ENCODE measurements around the gene PLAGL2. TPM values are rescaled to one million over a fixed set of nuclear protein-coding genes. Genes with fewer than 3 reads are reported as not detected.

The PLAGL2 gene
- total and polyA plus RNA-seq, 2 of the 4 experiments (the other 2 are of a cell fraction) = 2.9 to 7.7 TPM

DNA sequence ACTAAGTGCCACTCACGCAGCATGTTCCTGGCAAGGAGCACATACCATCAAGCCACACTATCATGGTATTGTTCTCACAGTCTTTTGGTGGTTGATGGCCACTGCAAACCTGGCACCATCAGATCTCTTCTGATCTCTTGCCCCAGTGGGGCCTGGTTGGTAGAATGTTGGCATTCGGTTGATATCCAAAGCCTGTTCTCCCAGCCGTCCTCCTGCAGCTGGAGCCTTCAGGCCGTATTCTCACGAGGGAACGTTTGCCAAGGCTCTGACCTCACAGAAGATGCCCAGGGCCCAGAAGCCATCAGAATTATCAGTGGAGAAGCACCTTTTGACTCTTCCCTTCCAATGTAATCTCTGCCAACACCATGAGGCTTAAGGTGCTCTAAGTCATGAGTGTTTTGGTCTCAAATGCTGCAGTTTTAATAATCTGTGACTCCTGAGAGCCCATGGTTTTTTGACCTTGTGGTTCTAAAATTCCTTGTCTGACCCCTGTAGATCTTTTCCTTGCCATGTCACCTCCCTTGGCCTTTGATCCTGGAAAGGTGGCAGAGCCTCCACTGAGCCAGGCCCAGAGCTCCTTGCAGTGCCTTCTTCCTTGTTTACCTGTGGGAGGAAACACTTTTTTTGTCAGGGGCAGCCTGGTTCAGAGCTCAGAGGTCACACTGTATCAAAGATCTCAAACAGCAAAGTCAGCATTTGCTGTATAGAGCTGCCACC is 27.9 kb upstream of the PLAGL2 start:
- no peak overlapping the region for H2AK5ac ChIP-seq (ENCODE audit: low read depth, low read length)
- H3K18ac ChIP-seq (ENCODE audit: low read depth, low read length) = no peak overlapping the region
- in situ Hi-C loops (cut with MboI; ENCODE audit: low sequenced_read_pairs) = no loop called here
- H3K27me3 ChIP-seq (ENCODE audit: control insufficient read depth, insufficient read depth, low read length) = no peaks in the 10 kb centered on the region
- no peak overlapping the region for H3K27ac ChIP-seq (ENCODE audit: insufficient read depth, low read length)
- ChIA-PET CTCF (no interaction called here), POLR2A (ENCODE audit: unreplicated experiment) (no interaction called here)
- dilution Hi-C loops (cut with HindIII; ENCODE audit: low sequenced_read_pairs, unreplicated experiment) = no loop called here
- no peaks in the 10 kb centered on the region for H3K9me1 ChIP-seq (ENCODE audit: insufficient read depth, low read length)
- no peaks in the 10 kb centered on the region for H3K9me3 ChIP-seq (ENCODE audit: control insufficient read depth, insufficient read depth, low read length)
- H4K91ac ChIP-seq (ENCODE audit: insufficient read depth, low read depth, low read length) = no peak overlapping the region
- H3K4me2 ChIP-seq (ENCODE audit: low read depth, low read length) = no peak overlapping the region
- no TSS peak for BruUV-seq (replicated peaks)
- no peak for DNase-seq
- no peak overlapping the region for H2BK20ac ChIP-seq (ENCODE audit: low read depth, low read length)
- peaks cover 0 to 4% of the 10 kb centered on the region in 2 experiments; a peak in 1 of 4 replicates for H3K79me1 ChIP-seq (ENCODE audit: low read depth in 1 of 2, low read length in 2 of 2)
- no peak overlapping the region for H3K23ac ChIP-seq (ENCODE audit: low read depth, low read length)
- H4K8ac ChIP-seq (ENCODE audit: low read depth in 2 of 2, low read length in 2 of 2) = no peak overlapping the region
- H3K4me1 ChIP-seq (ENCODE audit: control insufficient read depth, insufficient read depth, low read length) = peaks cover 4% of the 10 kb centered on the region; the same call in 1 of the 2 replicates
- no peak overlapping the region for H3K9ac ChIP-seq (ENCODE audit: low read depth, low read length)
- H4K5ac ChIP-seq (ENCODE audit: low read depth, low read length) = no peak overlapping the region
- no CpG with 5 or more reads among the region's 6 CpGs for WGBS, 2 experiments (ENCODE audit: extremely low coverage in 2 of 2, insufficient read length in 1 of 2)
- no peak overlapping the region for H3K4ac ChIP-seq (ENCODE audit: low read depth, low read length)
- H3K14ac ChIP-seq (replicated peaks; ENCODE audit: low read depth, low read length) = no peak overlapping the region
- H2BK5ac ChIP-seq (ENCODE audit: low read depth, low read length, poor library complexity, severe bottlenecking) = no peak overlapping the region
- no peak overlapping the region for H2BK15ac ChIP-seq (ENCODE audit: low read depth, low read length)
- no peak overlapping the region for H2BK120ac ChIP-seq (ENCODE audit: low read depth, low read length)
- no peak for ATAC-seq (ENCODE audit: low read depth)
- no peak overlapping the region for H2AK9ac ChIP-seq (replicated peaks; ENCODE audit: low read depth, low read length, poor library complexity)
- peaks cover 42% of the 10 kb centered on the region for H3K36me3 ChIP-seq (ENCODE audit: control insufficient read depth, insufficient read depth, low read length)
- H2AFZ ChIP-seq (replicated peaks; ENCODE audit: low read length, poor library complexity) = no peak overlapping the region
- H3K56ac ChIP-seq (ENCODE audit: extremely low read depth, insufficient read depth, low read length) = no peak overlapping the region
- no peaks in the 10 kb centered on the region for H4K20me1 ChIP-seq (ENCODE audit: insufficient read depth, low read length)
- intact Hi-C loops (cut with micrococcal nuclease) = no loop called here
- no peak overlapping the region for H3K4me3 ChIP-seq (ENCODE audit: insufficient read depth, low read depth, low read length)
- TF ChIP-seq NFE2L2 (IDR thresholded peaks at IDR 0.05; ENCODE audit: low read depth, low read length) (no peak), CHD1 (IDR thresholded peaks at IDR 0.05; ENCODE audit: low read depth, low read length) (no peak), MAFK (IDR thresholded peaks at IDR 0.05; ENCODE audit: low read depth, low read length) (peak; percentile 61), RFX5 (IDR thresholded peaks at IDR 0.05; ENCODE audit: low read depth, low read length) (no peak)
- TF ChIP-seq, protein P1, sequence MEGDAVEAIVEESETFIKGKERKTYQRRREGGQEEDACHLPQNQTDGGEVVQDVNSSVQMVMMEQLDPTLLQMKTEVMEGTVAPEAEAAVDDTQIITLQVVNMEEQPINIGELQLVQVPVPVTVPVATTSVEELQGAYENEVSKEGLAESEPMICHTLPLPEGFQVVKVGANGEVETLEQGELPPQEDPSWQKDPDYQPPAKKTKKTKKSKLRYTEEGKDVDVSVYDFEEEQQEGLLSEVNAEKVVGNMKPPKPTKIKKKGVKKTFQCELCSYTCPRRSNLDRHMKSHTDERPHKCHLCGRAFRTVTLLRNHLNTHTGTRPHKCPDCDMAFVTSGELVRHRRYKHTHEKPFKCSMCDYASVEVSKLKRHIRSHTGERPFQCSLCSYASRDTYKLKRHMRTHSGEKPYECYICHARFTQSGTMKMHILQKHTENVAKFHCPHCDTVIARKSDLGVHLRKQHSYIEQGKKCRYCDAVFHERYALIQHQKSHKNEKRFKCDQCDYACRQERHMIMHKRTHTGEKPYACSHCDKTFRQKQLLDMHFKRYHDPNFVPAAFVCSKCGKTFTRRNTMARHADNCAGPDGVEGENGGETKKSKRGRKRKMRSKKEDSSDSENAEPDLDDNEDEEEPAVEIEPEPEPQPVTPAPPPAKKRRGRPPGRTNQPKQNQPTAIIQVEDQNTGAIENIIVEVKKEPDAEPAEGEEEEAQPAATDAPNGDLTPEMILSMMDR (conservative IDR thresholded peaks at IDR 0.05; ENCODE audit: low read depth, low read length) = no peak
- TF ChIP-seq, protein P2, sequence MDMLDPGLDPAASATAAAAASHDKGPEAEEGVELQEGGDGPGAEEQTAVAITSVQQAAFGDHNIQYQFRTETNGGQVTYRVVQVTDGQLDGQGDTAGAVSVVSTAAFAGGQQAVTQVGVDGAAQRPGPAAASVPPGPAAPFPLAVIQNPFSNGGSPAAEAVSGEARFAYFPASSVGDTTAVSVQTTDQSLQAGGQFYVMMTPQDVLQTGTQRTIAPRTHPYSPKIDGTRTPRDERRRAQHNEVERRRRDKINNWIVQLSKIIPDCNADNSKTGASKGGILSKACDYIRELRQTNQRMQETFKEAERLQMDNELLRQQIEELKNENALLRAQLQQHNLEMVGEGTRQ (IDR thresholded peaks at IDR 0.05; ENCODE audit: low read depth, low read length) = no peak

Measured in IMR-90 (cell line).